Immature natural killer cell (primary cell): Measurements from ENCODE around the gene MAP7. TPM values are rescaled to one million over a fixed set of nuclear protein-coding genes. Genes with fewer than 3 reads are reported as not detected.
"Not testable (repeated sequence)": the region's sequence is repeated elsewhere in the genome, so short reads cannot be mapped to it uniquely, and the experiment has no call there.

Experiments
- DNase-seq, 3 donors: peaks; one replicate each; pipeline ENCODE4 v3.0.0; 2022; ENCODE audit warnings: mixed read lengths in 1 of 3
- H3K27ac Mint-ChIP-seq, 6 donors: one replicate each; pipeline ENCODE4 v1.8.0; 2020; ENCODE audit warnings: mixed read lengths in 6 of 6, mild to moderate bottlenecking in 5 of 6, inconsistent platforms in 4 of 6, moderate library complexity in 3 of 6
- H3K27me3 Mint-ChIP-seq, 3 donors: one replicate each; pipeline ENCODE4 v1.8.0; 2020 to 2021; ENCODE audit warnings: low read depth in 3 of 3, mild to moderate bottlenecking in 3 of 3, mixed read lengths in 3 of 3, moderate library complexity in 3 of 3, inconsistent platforms in 1 of 3
- H3K36me3 Mint-ChIP-seq, 3 donors: one replicate each; pipeline ENCODE4 v1.8.0; 2020; ENCODE audit warnings: mixed read lengths in 3 of 3, inconsistent platforms in 2 of 3, mild to moderate bottlenecking in 2 of 3
- H3K4me1 Mint-ChIP-seq, 2 donors: one replicate each; pipeline ENCODE4 v1.8.0; 2020; ENCODE audit warnings: inconsistent platforms in 2 of 2, mild to moderate bottlenecking in 2 of 2, mixed read lengths in 2 of 2, moderate library complexity in 1 of 2
- H3K4me3 Mint-ChIP-seq, 5 donors: one replicate each; pipeline ENCODE4 v1.8.0; 2020; ENCODE audit warnings: mild to moderate bottlenecking in 5 of 5, mixed read lengths in 5 of 5, inconsistent platforms in 3 of 5, moderate library complexity in 3 of 5
- H3K9me3 Mint-ChIP-seq, 6 donors: one replicate each; pipeline ENCODE4 v1.8.0; 2020; ENCODE audit warnings: mild to moderate bottlenecking in 6 of 6, mixed read lengths in 6 of 6, inconsistent platforms in 4 of 6, moderate library complexity in 3 of 6
- polyA plus RNA-seq, 3 donors: library from polyadenylated mRNA; unstranded; fragments of 300-500 nt; fragmentation: Illumina TruSeq; gene quantifications; one replicate each; pipeline ENCODE4 v1.2.3, GENCODE V29; 2021

MAP7 gene
- polyA plus RNA-seq, 3 donors from 2014 or later = 0.07 to 0.41 TPM; not detected in 1

DNA sequence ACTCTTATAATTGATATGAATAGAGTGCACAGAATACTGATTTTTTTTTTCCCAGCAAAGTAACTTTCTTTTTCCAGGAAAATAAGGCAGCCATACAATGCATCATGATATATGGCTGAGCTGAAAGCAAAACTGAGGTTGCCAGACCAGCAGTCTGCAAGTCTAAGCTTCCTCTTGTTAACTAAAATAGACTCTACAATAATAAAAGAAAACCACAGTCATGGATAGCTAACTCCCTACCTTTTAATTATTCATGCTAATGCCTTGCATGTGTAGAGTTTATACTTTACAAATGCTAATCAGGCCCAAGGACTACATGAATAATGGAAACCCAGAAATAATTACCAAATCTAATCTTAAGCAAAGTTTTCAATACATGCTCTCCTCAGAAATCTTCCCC lies 47.4 kb downstream of the MAP7 start:
- Mint-ChIP-seq H3K4me1 (no peaks in the 10 kb centered on the region), H3K9me3 (no peaks in the 10 kb centered on the region), H3K27ac (no peak overlapping the region), H3K27me3 (peaks cover 0 to 2% (median 2%) of the 10 kb centered on the region in 3 donors), H3K4me3 (no peak overlapping the region), H3K36me3 (peaks cover 0 to 3% (median 0%) of the 10 kb centered on the region in 3 donors)
- DNase-seq = no peak

GRCh38 chr6:136501514-136501913 lies 48.7 kb downstream of the MAP7 start:
- no peaks in the 10 kb centered on the region for H3K9me3 Mint-ChIP-seq
- no peaks in the 10 kb centered on the region for H3K4me1 Mint-ChIP-seq
- H3K36me3 Mint-ChIP-seq = peaks cover 0 to 3% (median 0%) of the 10 kb centered on the region in 3 donors
- peaks cover 0 to 5% (median 2%) of the 10 kb centered on the region in 3 donors for H3K27me3 Mint-ChIP-seq
- no peak for DNase-seq
- no peak overlapping the region for H3K4me3 Mint-ChIP-seq
- no peak overlapping the region for H3K27ac Mint-ChIP-seq

GRCh38 chr6:136501096-136501495 lies 49.1 kb downstream of the MAP7 start:
- Mint-ChIP-seq H3K4me1 (no peaks in the 10 kb centered on the region), H3K36me3 (peaks cover 0 to 3% (median 0%) of the 10 kb centered on the region in 3 donors), H3K27ac (no peak overlapping the region), H3K4me3 (no peak overlapping the region), H3K9me3 (no peaks in the 10 kb centered on the region), H3K27me3 (peaks cover 0 to 5% (median 2%) of the 10 kb centered on the region in 3 donors)
- DNase-seq = no peak

- no peak for DNase-seq
- H3K4me3 Mint-ChIP-seq = no peak overlapping the region
- H3K9me3 Mint-ChIP-seq = no peaks in the 10 kb centered on the region
- peaks cover 0 to 5% (median 2%) of the 10 kb centered on the region in 3 donors for H3K27me3 Mint-ChIP-seq
- H3K27ac Mint-ChIP-seq = no peak overlapping the region
- no peaks in the 10 kb centered on the region for H3K4me1 Mint-ChIP-seq
- peaks cover 0 to 3% (median 0%) of the 10 kb centered on the region in 3 donors for H3K36me3 Mint-ChIP-seq
Measured at GRCh38 chr6:136500414-136500813, 49.8 kb downstream of the MAP7 start.

GRCh38 chr6:136499370-136499769 lies 50.9 kb downstream of the MAP7 start:
- Mint-ChIP-seq H3K4me1 (no peaks in the 10 kb centered on the region), H3K4me3 (no peak overlapping the region), H3K27ac (no peak overlapping the region), H3K9me3 (no peaks in the 10 kb centered on the region), H3K27me3 (peaks cover 0 to 5% (median 0%) of the 10 kb centered on the region in 3 donors), H3K36me3 (peaks cover 0 to 3% (median 0%) of the 10 kb centered on the region in 3 donors)
- no peak for DNase-seq

GRCh38 chr6:136496449-136496848 lies 53.8 kb downstream of the MAP7 start:
- H3K4me1 Mint-ChIP-seq, DNase-seq, H3K9me3 Mint-ChIP-seq, H3K27ac Mint-ChIP-seq, H3K27me3 Mint-ChIP-seq, H3K36me3 Mint-ChIP-seq, H3K4me3 Mint-ChIP-seq: not testable (repeated sequence)

GRCh38 chr6:136494710-136495109 lies 55.5 kb downstream of the MAP7 start:
- H3K4me1 Mint-ChIP-seq = no peaks in the 10 kb centered on the region
- no peak overlapping the region for H3K27ac Mint-ChIP-seq
- peaks cover 0 to 5% (median 0%) of the 10 kb centered on the region in 3 donors for H3K27me3 Mint-ChIP-seq
- peaks cover 0 to 3% (median 0%) of the 10 kb centered on the region in 3 donors for H3K36me3 Mint-ChIP-seq
- no peaks in the 10 kb centered on the region for H3K9me3 Mint-ChIP-seq
- DNase-seq = no peak
- H3K4me3 Mint-ChIP-seq = no peak overlapping the region

- Mint-ChIP-seq H3K4me3 (no peak overlapping the region), H3K36me3 (peaks cover 0 to 3% (median 0%) of the 10 kb centered on the region in 3 donors), H3K27ac (no peak overlapping the region), H3K27me3 (peaks cover 0 to 5% (median 0%) of the 10 kb centered on the region in 3 donors), H3K9me3 (no peaks in the 10 kb centered on the region), H3K4me1 (no peaks in the 10 kb centered on the region)
- no peak for DNase-seq
Measured at GRCh38 chr6:136494059-136494458, 56.2 kb downstream of the MAP7 start.

GRCh38 chr6:136492409-136492808 lies 57.8 kb downstream of the MAP7 start:
- no peaks in the 10 kb centered on the region for H3K36me3 Mint-ChIP-seq
- no peaks in the 10 kb centered on the region for H3K9me3 Mint-ChIP-seq
- H3K4me1 Mint-ChIP-seq = no peaks in the 10 kb centered on the region
- H3K4me3 Mint-ChIP-seq = no peak overlapping the region
- DNase-seq = no peak
- no peak overlapping the region for H3K27ac Mint-ChIP-seq
- H3K27me3 Mint-ChIP-seq = peaks cover 0 to 4% (median 0%) of the 10 kb centered on the region in 3 donors

GRCh38 chr6:136491754-136492153 lies 58.5 kb downstream of the MAP7 start:
- Mint-ChIP-seq H3K36me3 (no peaks in the 10 kb centered on the region), H3K27ac (no peak overlapping the region), H3K4me1 (no peaks in the 10 kb centered on the region), H3K4me3 (no peak overlapping the region), H3K9me3 (no peaks in the 10 kb centered on the region), H3K27me3 (peaks cover 0 to 3% (median 0%) of the 10 kb centered on the region in 3 donors)
- DNase-seq = no peak

DNA sequence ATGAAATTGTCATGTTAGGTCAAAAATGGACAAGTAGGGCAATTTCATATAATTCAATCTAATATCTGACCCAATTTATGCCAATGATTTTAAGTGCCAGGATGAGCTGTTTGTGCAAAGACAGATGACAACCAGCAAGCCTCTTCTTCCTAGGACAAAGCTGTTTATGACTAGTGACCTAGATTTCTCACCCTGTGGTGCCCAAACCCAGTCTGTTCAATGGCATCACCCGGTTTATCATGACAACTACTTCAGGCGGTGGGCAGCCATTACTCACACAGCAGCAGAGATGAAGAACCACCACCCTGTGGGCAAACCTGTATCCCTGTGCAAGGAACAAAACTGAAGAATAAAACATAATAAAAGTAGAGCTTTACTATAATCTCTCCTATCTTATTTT lies 59.0 kb downstream of the MAP7 start:
- H3K9me3 Mint-ChIP-seq = no peaks in the 10 kb centered on the region
- H3K4me3 Mint-ChIP-seq = no peak overlapping the region
- no peak overlapping the region for H3K27ac Mint-ChIP-seq
- no peaks in the 10 kb centered on the region for H3K36me3 Mint-ChIP-seq
- H3K4me1 Mint-ChIP-seq = no peaks in the 10 kb centered on the region
- peaks cover 0 to 3% (median 0%) of the 10 kb centered on the region in 3 donors for H3K27me3 Mint-ChIP-seq
- DNase-seq = no peak

- not testable (repeated sequence) for H3K27ac Mint-ChIP-seq, H3K27me3 Mint-ChIP-seq, H3K36me3 Mint-ChIP-seq, H3K9me3 Mint-ChIP-seq, H3K4me3 Mint-ChIP-seq, H3K4me1 Mint-ChIP-seq, DNase-seq
Measured at GRCh38 chr6:136489689-136490033, 60.6 kb downstream of the MAP7 start.

DNA sequence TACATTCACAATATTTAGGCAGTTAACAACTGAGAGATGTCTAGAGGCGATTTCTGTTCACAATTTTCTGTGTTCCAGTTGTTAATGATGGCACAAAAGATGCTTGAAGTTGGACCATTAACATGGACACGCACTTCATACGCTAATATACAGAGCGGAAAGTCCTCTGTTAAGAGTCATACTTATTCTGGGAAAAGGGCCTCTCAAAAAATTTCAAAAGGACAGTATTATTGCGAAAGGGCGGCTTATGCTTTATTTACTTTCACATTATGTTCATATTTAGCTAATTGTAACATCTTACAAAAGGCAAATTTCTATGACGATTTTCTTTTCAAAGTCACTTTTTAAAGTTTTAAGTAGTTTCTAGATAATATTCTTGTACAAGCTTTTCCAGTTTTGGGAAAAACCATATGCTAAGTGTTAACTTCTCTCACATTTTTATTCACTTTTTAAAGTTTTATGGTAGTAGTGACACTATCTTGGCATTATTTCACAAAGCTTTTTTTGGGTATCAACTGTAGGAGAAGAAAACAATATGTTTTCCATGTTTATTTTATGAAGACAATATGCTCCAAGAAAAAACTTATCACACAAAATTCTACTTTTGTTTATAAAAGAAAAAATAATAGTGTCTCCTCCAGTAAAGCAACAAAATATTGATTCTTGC lies 62.3 kb downstream of the MAP7 start:
- DNase-seq = no peak
- no peak overlapping the region for H3K4me3 Mint-ChIP-seq
- H3K27me3 Mint-ChIP-seq = peaks cover 0 to 5% (median 3%) of the 10 kb centered on the region in 3 donors
- H3K9me3 Mint-ChIP-seq = no peaks in the 10 kb centered on the region
- no peaks in the 10 kb centered on the region for H3K36me3 Mint-ChIP-seq
- H3K27ac Mint-ChIP-seq = no peak overlapping the region
- H3K4me1 Mint-ChIP-seq = no peaks in the 10 kb centered on the region

GRCh38 chr6:136486357-136486756 lies 63.9 kb downstream of the MAP7 start:
- no peaks in the 10 kb centered on the region for H3K36me3 Mint-ChIP-seq
- DNase-seq = no peak
- peaks cover 0 to 5% (median 4%) of the 10 kb centered on the region in 3 donors for H3K27me3 Mint-ChIP-seq
- H3K4me3 Mint-ChIP-seq = no peak overlapping the region
- H3K9me3 Mint-ChIP-seq = no peaks in the 10 kb centered on the region
- H3K27ac Mint-ChIP-seq = no peak overlapping the region
- no peaks in the 10 kb centered on the region for H3K4me1 Mint-ChIP-seq

DNA sequence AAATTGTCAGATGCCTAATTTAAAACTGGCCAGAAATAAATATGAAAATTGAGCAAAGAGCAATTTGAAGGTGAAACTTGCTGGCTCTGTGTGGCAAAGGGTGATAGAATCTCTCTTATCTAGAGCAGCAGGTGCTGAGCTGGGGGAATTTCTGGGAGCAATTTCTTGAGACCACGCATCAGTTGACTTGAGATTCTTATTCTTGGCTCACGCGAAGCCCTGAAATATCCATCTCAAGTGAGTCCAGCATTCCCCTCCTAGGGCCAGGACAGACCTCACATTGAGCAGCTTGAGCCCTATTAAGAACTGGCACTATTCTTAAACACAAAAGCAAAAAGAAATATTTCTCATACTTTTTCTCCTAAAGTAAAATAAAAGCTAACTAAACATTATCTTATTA lies 66.3 kb downstream of the MAP7 start:
- no peak overlapping the region for H3K4me3 Mint-ChIP-seq
- no peaks in the 10 kb centered on the region for H3K36me3 Mint-ChIP-seq
- no peaks in the 10 kb centered on the region for H3K4me1 Mint-ChIP-seq
- H3K9me3 Mint-ChIP-seq = no peaks in the 10 kb centered on the region
- no peak overlapping the region for H3K27ac Mint-ChIP-seq
- peaks cover 0 to 10% (median 4%) of the 10 kb centered on the region in 3 donors for H3K27me3 Mint-ChIP-seq
- no peak for DNase-seq
